B cell (primary cell): ENCODE data around the gene ANKRD37.

Experiments
- CTCF ChIP-seq: fragments of 200-600 bp; IDR thresholded peaks from one replicate; pipeline ENCODE4 v1.8.0; 2022; ENCODE audit warnings: antibody characterized with exemption, mild to moderate bottlenecking
- EZH2 ChIP-seq: IDR thresholded peaks from 2 replicates; pipeline ENCODE4 v1.6.1; 2012; ENCODE audit warnings: borderline replicate concordance, low read depth, mild to moderate bottlenecking, moderate library complexity, low read length; ENCODE audit not compliant: insufficient read depth, poor library complexity, severe bottlenecking

- TF ChIP-seq CTCF (no peak), EZH2 (no peak)
These were observed 22.1 kb upstream of the ANKRD37 start for GRCh38 chr4:185374573-185374972.
